HG03565 (cell line): Measurements from ENCODE around the gene KRT17.
"Not testable (repeated sequence)": the region's sequence is repeated elsewhere in the genome, so short reads cannot be mapped to it uniquely, and the experiment has no call there.

Source experiments
- ATAC-seq: cut with Tn5 transposase; IDR thresholded peaks from one replicate; pipeline ENCODE4 v1.9.1; 2021; ENCODE audit warnings: mild to moderate bottlenecking, moderate library complexity; ENCODE audit not compliant: unreplicated experiment

The KRT17 gene

DNA sequence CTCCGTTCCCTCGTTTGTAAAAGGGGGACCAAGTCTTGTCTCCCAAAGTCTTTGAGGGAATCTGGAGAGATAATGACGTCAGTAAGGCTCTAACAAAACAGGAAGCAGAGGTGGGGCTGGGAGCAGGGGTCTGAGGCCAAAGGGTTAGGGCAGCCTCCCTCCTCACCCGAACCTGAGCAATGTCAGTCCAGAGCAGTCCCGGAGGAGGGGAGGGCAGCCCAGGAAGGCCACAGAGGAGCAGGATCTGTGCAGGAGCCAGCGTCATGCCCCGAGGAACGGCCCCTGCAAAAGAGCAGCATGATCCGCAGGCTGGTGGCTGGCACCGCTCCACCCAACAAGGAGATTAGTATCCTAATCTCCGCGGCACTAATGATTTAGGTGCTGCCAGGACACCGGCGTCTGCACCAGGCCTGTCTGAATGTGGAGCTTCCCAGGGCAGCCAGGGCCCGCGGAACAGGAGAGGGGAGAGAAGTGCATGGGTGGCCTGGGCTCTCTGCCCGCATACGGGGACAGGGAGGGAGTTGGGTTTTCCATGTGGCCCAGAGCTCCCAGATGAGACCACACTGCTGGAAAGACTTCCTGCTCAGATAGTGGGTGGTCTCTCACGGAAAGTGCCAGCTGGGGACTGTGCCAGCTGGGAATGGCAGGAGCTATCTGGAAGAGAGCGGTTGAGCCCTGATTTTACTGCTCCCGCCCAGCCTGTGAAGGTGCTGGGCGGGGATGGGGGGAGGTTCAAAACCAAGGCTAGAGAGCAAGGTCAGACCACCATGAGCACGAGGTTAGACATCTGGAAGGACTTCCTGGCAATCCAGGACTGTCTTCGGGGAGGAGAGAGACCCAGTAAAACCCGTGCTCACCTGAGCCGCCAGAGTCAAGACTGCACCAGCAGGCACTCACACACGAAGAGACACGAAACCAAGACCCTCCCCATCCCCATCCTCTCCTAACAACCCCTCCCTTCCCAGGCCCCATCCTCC, 11.0 kb upstream of the KRT17 start:
- ATAC-seq, result no peak

DNA sequence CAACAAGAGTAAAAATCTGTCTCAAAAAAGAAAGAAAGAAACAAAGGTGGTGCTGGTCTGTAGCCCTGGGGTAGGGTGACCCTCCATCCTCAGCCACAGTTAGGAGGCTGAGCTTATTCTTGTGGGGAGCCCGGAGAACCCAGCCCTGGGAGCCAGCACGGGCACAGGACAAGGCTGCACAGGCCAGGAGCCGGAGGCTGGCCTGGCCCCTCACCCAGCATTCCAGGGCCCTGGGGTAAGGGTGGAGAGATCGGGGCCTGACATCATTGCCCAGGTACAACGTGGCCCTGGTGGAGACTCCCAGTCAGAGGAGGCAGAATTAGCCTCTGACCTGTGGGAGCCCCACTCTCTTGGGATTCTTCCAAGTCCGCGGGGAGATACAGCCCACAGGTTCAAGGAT, 10.3 kb upstream of the KRT17 start:
- ATAC-seq, result no peak

GRCh38 chr17:41633556-41634199, 9.3 kb upstream of the KRT17 start:
- no peak for ATAC-seq

DNA sequence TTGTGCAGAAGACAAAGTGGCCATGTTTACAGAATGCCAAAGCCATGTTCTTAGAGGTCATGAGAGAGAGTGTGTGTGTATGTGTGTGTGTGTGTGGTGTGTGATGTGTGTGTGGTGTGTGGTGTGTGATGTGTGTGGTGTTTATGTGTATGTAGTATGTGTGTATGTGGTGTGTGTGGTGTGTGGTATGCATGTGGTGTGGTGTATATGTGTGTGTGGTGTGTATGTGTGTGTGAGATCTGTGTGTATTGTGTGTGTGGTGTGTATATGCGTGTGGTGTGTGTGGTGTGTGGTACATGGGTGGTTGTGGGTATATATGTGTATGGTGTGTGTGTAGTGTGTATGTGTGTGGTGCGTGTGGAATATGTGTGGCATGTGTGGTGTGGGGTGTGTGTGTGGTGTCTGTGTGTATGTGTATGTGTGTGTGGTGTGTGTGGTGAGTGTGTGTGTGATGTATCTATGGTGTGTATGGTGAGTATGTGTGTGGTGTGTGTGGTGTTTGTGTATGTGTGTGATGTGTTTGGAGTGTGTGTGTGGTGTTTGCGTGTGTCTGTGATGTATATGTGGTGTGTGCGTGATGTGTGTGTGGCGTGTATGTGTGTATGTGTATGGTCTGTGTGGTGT, 8.2 kb upstream of the KRT17 start:
- no peak for ATAC-seq

DNA sequence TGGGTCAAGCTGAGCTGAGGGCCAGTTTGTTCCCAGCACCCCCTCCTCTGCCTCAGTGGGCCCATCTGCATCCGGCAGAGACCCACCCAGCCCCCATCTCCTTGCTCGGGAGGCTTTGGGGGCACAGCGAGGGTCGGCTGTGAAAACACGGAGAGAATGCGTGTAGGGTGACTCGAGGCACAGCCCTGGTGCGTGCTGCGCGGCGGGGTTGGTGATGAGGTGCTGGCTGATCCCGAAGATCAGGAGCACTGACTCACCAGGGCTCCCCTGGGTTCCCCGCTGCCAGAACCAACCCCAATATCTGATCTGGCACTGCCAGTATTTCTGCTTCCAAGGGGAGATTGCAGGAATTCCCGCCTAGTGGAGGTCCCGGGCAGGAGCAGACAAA, 7.5 kb upstream of the KRT17 start:
- ATAC-seq, result no peak

DNA sequence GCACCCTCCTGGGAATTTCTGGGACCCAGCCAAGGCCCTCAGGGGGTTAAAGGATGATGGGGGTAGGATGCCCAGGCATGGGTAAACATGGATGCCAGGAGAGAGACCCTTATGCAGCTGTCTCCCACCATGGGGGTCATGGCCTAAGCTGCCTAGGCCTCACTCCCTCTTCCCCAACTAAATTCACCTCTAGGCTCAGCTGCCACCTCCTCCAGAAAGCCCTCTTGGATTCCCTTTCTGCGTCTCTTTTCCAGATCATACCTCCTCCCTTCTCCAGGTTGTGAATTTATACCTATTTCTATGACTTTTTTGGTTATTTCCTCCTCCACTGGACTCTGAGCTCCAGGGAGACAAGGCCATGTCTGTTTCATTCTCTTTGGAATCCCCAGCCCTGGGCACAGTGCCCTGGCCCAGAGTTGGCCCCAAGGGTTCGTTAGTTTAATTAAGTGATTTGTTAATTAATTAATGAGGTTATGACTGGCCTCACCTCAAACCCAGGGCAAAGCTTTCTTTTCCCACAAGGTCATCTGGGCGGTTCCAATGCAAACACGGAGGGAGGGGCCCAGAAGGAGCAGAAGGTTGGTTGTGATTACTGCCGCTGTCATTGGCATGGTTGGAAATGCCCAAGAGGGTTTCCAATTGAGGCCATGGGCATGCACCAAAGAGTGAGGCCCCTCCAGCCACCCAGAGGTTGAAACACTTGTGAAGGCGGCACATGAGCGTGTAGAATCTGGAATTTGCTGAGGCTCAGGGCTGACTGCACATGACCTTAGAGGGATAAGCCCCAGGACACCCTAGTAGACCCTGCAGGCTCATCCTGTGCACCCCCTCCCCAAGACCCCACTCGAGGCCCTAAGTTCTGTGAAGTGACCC, 6.9 kb upstream of the KRT17 start:
- ATAC-seq, result no peak

- ATAC-seq, result no peak
These were observed 5.7 kb upstream of the KRT17 start for GRCh38 chr17:41629826-41630670.

DNA sequence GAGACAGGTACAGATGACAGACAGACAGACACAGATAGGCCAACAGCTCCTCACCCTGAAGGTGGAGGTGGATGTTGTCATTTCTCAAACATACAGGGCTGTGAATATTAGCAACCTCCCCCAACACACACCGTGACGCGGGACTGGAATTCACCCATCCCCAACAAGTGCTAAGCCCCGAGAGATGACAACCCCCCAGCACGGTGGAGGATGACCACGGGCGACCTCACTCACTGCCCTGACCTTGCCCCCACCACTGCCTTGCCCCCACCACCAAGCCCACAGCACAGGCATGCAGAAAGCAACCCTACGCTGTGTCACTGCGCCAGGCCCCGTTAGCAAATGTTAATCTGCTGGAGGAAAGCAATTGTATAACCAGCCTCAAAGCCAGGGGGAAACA, 4.9 kb upstream of the KRT17 start:
- ATAC-seq, result no peak

- ATAC-seq, result not testable (repeated sequence)
These were observed 4.4 kb upstream of the KRT17 start for GRCh38 chr17:41628621-41629255.

DNA sequence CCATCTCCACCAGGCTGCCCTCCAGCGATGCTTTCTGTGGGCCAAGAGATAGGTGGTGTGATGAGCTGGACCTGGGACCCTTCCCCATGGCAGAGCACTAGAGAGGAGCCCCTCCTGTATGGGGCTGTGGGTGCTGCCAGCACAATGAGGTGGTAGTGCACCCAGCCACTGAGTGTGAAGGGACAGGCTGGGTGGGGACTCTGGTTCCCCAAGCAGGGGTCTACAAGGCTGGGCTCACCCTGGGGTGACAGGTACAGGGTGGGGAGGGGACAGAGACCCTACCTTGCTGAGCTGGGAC, 3.6 kb upstream of the KRT17 start:
- not testable (repeated sequence) for ATAC-seq

- ATAC-seq, result no peak
These were observed 3.1 kb upstream of the KRT17 start for GRCh38 chr17:41627316-41628072.

- ATAC-seq, result not testable (repeated sequence)
These were observed 2.5 kb upstream of the KRT17 start for GRCh38 chr17:41626914-41627295.

DNA sequence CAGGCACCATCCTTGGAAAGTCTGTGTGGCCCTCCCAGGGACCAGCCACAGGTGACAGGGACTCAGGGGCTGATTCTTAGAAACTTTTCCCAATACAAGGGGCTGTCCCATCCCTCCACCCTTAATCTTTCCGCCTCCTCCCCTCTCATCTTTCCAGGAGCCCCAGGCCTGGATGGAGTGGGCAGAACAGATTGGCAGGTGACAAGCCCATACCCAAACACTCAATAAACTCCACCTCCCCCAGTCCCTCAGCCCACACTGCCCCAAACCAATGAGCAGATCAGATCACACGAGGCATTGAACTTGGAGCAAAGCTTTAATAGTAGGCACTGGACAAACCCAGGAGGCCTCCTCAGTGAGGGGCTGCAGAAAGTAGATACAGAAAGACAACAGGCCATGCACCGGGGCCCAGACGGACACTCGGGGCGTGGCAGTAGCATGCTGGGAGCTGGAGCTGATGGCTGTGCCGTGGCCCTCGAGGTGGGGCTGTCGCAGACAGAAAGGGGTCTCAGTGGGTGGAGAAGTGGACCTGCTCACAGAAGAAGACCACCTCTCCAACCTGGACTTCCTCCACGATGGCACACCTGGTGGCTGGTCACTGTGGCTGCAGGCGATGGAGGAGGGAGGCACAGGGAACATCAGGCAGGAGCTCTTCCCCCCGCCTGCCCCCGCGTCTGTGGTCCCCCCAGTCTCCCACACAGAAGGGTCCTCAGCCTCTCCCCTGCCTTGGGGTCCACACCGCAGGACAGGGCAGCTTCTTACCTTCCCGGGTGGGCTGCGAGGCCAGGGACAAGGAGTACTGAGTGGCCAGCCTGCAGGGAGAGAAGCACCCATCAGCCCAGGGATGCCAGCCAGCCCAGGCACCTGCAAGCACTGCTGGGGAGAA, 1.9 kb upstream of the KRT17 start:
- not testable (repeated sequence) for ATAC-seq

- ATAC-seq, result no peak
These were observed 1.2 kb upstream of the KRT17 start for GRCh38 chr17:41625602-41626001.

DNA sequence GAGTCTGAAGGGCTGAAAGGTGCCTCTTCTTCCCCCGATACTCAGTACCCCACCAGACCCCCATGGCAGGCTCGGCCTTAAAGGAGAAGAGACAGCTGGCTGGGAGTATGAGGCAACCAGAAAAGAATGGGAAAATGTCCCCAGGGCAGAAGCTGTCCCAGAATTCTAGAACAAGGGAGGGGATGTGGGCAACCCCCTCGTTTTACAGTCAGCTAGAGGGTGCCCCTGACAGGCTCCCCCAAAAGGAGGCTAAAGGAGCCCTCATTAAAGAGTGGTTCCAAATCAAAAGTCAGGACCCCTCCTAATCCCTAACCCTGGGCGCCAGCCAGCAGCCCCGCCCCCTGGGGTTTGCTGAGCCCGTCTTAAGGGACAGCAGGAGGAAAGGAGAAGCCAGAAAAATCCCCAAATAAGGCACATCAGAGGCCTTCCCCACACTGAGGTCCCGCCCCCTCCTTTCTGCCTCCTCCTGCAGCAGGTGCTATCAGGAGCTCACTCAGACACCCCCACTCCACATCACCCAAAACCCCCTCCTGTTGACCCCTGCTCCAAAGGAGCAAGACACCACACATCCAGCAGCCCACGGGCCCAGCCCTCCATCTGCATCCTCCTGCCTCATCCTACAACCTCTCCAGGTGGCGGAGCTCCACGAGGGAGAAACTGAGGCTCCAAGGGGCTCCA, 1.1 kb downstream of the KRT17 start:
- not testable (repeated sequence) for ATAC-seq

- ATAC-seq, result not testable (repeated sequence)
These were observed 1.8 kb downstream of the KRT17 start for GRCh38 chr17:41622340-41623183.
